Ramos (cell line): ENCODE results near the gene SNCAIP.

Experiments
- in situ Hi-C: fragments of 300-500 bp; cut with MboI; formaldehyde crosslinking; loops from one replicate; pipeline ENCODE4 v1.14.3; 2022; ENCODE audit warnings: low sequenced_read_pairs; ENCODE audit not compliant: unreplicated experiment

The SNCAIP gene

GRCh38 chr5:122419142-122419894, 107.3 kb downstream of the SNCAIP start:
- in situ Hi-C loops: no loop called here

- in situ Hi-C loops: no loop called here
These were observed 108.1 kb downstream of the SNCAIP start for GRCh38 chr5:122420091-122420490.

- in situ Hi-C loops: no loop called here
These were observed 108.7 kb downstream of the SNCAIP start for GRCh38 chr5:122420537-122421236.

- in situ Hi-C loops: no loop called here
These were observed 109.5 kb downstream of the SNCAIP start for GRCh38 chr5:122421374-122422079.

GRCh38 chr5:122423221-122423620, 111.2 kb downstream of the SNCAIP start:
- in situ Hi-C loops: no loop called here

GRCh38 chr5:122424132-122424531, 112.1 kb downstream of the SNCAIP start:
- in situ Hi-C loops: no loop called here

GRCh38 chr5:122426301-122426700, 114.3 kb downstream of the SNCAIP start:
- in situ Hi-C loops: no loop called here

GRCh38 chr5:122427621-122428020, 115.6 kb downstream of the SNCAIP start:
- in situ Hi-C loops: no loop called here

- in situ Hi-C loops: no loop called here
These were observed 117.7 kb downstream of the SNCAIP start for GRCh38 chr5:122429545-122430318.

- in situ Hi-C loops: no loop called here
These were observed 118.2 kb downstream of the SNCAIP start for GRCh38 chr5:122430319-122430586.

- in situ Hi-C loops: no loop called here
These were observed 119.3 kb downstream of the SNCAIP start for GRCh38 chr5:122431298-122431697.

GRCh38 chr5:122434205-122434970, 122.4 kb downstream of the SNCAIP start:
- in situ Hi-C loops: no loop called here

- in situ Hi-C loops: no loop called here
These were observed 123.2 kb downstream of the SNCAIP start for GRCh38 chr5:122435234-122435633.

- in situ Hi-C loops: no loop called here
These were observed 123.7 kb downstream of the SNCAIP start for GRCh38 chr5:122435761-122436160.

- in situ Hi-C loops: no loop called here
These were observed 124.6 kb downstream of the SNCAIP start for GRCh38 chr5:122436615-122437014.

GRCh38 chr5:122439645-122440044, 127.6 kb downstream of the SNCAIP start:
- in situ Hi-C loops: no loop called here

- in situ Hi-C loops: no loop called here
These were observed 130.9 kb downstream of the SNCAIP start for GRCh38 chr5:122442938-122443337.

GRCh38 chr5:122444411-122444810, 132.4 kb downstream of the SNCAIP start:
- in situ Hi-C loops: no loop called here

GRCh38 chr5:122445070-122445469, 133.0 kb downstream of the SNCAIP start:
- in situ Hi-C loops: no loop called here

GRCh38 chr5:122447072-122447471, 135.0 kb downstream of the SNCAIP start:
- in situ Hi-C loops: no loop called here
